ENCODE measurements around the gene IRF1.

IRF1 gene

DNA sequence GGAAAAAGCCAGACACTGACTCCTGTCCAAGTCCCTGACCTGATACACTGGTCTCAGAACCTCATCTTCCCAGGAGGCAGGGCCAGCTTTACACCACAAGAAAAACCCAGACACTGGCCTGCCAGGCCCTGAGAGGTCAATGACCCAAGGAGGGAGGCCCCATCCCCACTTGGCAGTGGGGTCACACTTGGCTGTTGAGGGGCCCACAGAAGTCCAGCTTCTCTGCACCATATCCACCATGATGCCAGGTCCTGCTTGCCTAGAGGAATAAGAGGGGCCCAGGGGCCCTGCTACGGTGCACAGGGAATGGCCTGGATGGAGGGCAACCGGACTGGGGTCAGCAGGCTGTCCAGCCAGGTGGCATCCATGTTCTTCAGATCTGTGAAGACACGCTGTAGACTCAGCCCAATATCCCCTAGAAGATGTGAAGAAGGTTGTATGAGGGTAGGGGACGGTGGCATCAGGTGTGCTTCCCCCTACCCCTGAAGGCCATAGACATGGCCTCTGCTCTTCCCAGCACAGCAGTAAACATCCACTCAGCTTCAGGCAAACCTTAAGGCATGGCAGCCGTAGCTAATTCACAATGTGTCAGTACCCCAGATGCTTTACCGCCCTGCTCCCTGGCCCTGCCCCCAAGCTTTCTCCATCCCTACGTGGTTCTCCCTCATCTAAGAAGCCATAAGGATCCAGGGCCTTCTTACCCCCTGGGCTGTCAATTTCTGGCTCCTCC, 6.7 kb downstream of the IRF1 start:
- Histone ChIP-seq H3K9me3 (ENCODE audit: control insufficient read depth, insufficient read depth, low read length) (no peaks in the 10 kb centered on the region), H3K27me3 (ENCODE audit: control insufficient read depth, insufficient read depth, low read length) (no peaks in the 10 kb centered on the region), H3K9ac (ENCODE audit: low read depth, low read length) (no peak overlapping the region), H3K4me1 (ENCODE audit: control insufficient read depth, insufficient read depth, low read length) (no peaks in the 10 kb centered on the region), H3K36me3 (ENCODE audit: control insufficient read depth, insufficient read depth, low read length) (peaks cover 30% of the 10 kb centered on the region), H3K4me3 (ENCODE audit: low read depth, low read length) (no peak overlapping the region)

DNA sequence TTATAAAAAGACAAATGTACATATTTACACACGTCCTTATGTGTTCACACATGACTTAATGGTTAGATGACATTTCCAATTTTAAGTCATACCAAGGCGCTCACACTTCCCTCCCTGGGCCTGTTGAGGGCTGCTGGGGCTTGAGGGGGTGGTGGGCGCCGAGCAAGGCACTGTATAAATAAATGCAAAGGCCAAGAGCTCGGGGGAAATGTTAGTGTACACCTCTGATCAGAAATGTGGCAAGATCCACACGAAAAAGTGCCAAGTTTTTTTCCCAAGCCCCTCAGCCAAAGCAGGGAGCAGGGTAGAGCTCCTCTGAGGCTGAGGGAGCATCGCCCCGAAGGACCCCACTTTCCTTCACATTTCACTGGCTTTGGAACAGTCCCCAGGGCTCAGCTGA, 7.5 kb downstream of the IRF1 start:
- H3K4me1 ChIP-seq (ENCODE audit: control insufficient read depth, insufficient read depth, low read length): no peaks in the 10 kb centered on the region
- H3K9me3 ChIP-seq (ENCODE audit: control insufficient read depth, insufficient read depth, low read length): no peaks in the 10 kb centered on the region
- H3K27me3 ChIP-seq (ENCODE audit: control insufficient read depth, insufficient read depth, low read length): no peaks in the 10 kb centered on the region
- H3K36me3 ChIP-seq (ENCODE audit: control insufficient read depth, insufficient read depth, low read length): peaks cover 30% of the 10 kb centered on the region
- no peak overlapping the region for H3K9ac ChIP-seq (ENCODE audit: low read depth, low read length)
- no peak overlapping the region for H3K4me3 ChIP-seq (ENCODE audit: low read depth, low read length)

DNA sequence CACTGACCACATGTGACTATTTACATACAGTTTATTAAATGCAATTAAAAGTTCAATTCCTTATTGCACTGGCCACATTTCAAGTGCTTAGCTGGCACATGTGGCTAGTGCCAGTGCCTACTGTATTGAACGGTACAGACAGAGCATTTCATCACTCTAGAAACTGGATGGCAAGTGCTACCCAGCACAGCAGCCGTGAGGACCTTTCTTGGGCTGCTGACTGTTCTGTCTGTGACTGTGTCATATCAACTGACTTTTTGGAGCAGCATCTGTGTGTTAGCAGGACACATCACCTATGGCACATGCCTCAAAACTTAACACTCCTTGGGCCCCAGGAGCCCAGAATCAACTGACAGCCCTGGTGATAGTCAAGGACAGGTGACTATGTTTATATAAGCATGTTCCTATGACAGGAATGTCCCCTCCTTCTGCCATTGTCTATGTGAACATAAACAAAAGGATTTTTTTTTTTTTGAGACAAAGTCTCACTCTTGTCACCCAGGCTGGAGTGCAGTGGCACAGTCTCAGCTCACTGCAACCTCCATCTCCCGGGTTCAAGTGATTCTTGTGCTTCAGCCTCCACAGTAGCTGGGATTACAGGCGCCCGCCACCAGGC, 8.9 kb downstream of the IRF1 start:
- H3K4me1 ChIP-seq (ENCODE audit: control insufficient read depth, insufficient read depth, low read length): no peaks in the 10 kb centered on the region
- peaks cover 27% of the 10 kb centered on the region for H3K36me3 ChIP-seq (ENCODE audit: control insufficient read depth, insufficient read depth, low read length)
- H3K9me3 ChIP-seq (ENCODE audit: control insufficient read depth, insufficient read depth, low read length): no peaks in the 10 kb centered on the region
- no peaks in the 10 kb centered on the region for H3K27me3 ChIP-seq (ENCODE audit: control insufficient read depth, insufficient read depth, low read length)
- H3K9ac ChIP-seq (ENCODE audit: low read depth, low read length): no peak overlapping the region
- H3K4me3 ChIP-seq (ENCODE audit: low read depth, low read length): no peak overlapping the region

DNA sequence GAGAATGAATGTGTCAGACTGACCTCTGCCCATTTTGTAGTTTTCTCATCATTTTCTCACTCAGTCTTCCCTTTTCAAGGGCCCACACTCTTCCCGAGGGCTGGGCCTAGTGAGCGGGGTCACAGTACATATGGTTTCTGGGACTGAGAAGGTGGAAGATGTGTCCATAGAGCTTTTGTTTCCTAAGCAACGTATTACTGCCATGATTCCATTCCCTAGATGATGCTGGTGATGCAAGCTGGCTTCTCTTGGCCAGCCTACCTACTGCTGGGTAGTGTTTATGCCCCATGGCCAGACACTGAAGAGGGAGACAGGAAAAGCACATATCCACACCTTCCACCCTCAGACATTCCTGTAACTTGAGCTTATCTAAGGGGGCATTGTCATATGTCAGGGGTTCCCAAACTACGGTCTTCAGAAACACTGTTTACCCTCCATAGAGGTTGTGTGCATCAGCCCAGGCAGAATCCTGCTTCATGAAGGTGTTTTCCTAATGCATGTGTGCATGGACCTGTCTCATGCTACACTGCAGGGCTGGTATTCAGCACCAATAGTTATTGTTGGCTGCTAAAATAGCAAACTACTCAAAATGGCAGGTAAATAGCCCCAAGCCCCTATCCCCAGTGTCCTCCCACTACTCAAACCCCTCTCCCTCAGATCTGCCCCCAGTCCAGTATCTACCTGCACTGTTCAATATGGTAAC, 9.5 kb downstream of the IRF1 start:
- Histone ChIP-seq H3K9ac (ENCODE audit: low read depth, low read length) (no peak overlapping the region), H3K27me3 (ENCODE audit: control insufficient read depth, insufficient read depth, low read length) (no peaks in the 10 kb centered on the region), H3K9me3 (ENCODE audit: control insufficient read depth, insufficient read depth, low read length) (no peaks in the 10 kb centered on the region), H3K4me3 (ENCODE audit: low read depth, low read length) (no peak overlapping the region), H3K36me3 (ENCODE audit: control insufficient read depth, insufficient read depth, low read length) (peaks cover 20% of the 10 kb centered on the region), H3K4me1 (ENCODE audit: control insufficient read depth, insufficient read depth, low read length) (no peaks in the 10 kb centered on the region)

DNA sequence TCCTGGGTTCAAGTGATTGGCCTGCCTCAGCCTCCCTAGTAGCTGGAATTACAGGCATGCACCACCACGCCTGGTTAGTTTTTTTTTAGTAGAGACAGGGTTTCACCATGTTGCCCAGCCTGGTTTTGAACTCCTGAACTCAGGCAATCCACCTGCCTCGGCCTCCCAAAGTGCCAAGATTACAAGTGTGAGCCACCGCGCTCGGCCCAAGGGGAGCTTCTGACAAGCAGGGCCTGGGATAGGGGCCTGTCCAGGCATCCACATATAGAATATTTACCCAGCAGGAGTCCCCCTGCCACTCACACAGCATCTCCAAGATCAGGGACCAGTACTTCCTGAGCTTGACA, 10.1 kb downstream of the IRF1 start:
- Histone ChIP-seq H3K36me3 (ENCODE audit: control insufficient read depth, insufficient read depth, low read length) (peaks cover 15% of the 10 kb centered on the region), H3K9me3 (ENCODE audit: control insufficient read depth, insufficient read depth, low read length) (no peaks in the 10 kb centered on the region), H3K27me3 (ENCODE audit: control insufficient read depth, insufficient read depth, low read length) (no peaks in the 10 kb centered on the region), H3K9ac (ENCODE audit: low read depth, low read length) (no peak overlapping the region), H3K4me3 (ENCODE audit: low read depth, low read length) (no peak overlapping the region), H3K4me1 (ENCODE audit: control insufficient read depth, insufficient read depth, low read length) (no peaks in the 10 kb centered on the region)

DNA sequence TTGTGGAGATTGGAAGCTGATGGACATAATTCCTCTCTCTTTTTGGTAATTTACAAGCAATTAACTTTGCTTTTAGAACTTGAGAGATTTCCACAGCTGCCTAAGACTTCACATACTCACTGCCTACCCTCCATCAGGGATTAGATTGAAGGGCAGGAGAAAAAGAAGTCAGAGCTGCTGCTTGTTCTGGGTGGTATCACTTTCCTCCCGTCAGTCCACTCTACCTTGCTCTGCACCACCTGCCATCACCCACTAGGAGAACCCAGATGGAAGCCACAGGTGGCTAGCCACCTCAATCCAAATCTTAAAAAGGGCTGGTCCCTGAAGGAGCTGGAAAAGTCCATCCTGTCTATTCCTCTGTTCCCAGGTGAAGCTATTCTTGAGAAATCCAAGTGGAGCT, 10.5 kb downstream of the IRF1 start:
- Histone ChIP-seq H3K9ac (ENCODE audit: low read depth, low read length) (no peak overlapping the region), H3K9me3 (ENCODE audit: control insufficient read depth, insufficient read depth, low read length) (no peaks in the 10 kb centered on the region), H3K36me3 (ENCODE audit: control insufficient read depth, insufficient read depth, low read length) (peaks cover 11% of the 10 kb centered on the region), H3K4me1 (ENCODE audit: control insufficient read depth, insufficient read depth, low read length) (no peaks in the 10 kb centered on the region), H3K27me3 (ENCODE audit: control insufficient read depth, insufficient read depth, low read length) (no peaks in the 10 kb centered on the region), H3K4me3 (ENCODE audit: low read depth, low read length) (no peak overlapping the region)

DNA sequence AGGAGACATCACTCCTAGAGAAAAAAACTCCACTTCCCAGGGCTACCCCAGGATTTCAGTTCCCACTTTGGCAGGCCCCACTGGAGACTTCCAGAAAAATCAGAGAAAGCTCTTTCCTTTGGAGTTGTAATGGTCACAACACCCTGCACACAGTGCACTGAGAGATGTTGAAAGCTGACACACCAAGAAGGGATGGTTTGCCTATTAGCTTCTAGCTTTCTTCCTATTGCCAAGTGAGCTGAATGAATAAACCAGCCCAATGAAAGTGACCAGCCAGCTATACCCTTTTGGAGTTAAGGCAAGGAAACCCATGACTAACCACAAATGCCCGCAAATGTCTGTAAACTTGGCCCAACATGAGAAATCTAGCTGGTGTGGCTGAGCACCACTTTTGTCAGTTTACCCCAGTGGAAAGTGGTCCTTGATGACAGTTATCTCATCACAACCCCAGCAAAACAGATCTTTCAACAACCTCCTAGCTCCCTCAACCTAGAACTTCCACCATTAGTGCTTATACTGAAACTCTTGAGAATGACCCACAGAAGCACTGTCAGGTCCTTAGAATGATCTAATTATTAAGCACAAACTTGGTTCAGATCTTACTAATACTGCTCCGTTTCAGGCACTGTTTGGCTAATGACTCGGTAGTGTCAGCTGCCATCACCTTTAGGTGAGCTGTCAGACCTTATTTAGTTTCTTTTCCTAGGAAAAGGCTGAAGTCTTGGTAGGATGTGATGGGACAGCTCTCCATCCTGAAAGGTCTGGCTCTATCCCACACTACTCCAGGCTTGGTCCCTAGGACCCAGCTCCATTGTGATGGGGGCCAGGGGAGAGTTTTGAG, 11.2 kb downstream of the IRF1 start:
- Histone ChIP-seq H3K36me3 (ENCODE audit: control insufficient read depth, insufficient read depth, low read length) (peaks cover 11% of the 10 kb centered on the region), H3K4me1 (ENCODE audit: control insufficient read depth, insufficient read depth, low read length) (peaks cover 4% of the 10 kb centered on the region), H3K9me3 (ENCODE audit: control insufficient read depth, insufficient read depth, low read length) (no peaks in the 10 kb centered on the region), H3K4me3 (ENCODE audit: low read depth, low read length) (no peak overlapping the region), H3K27me3 (ENCODE audit: control insufficient read depth, insufficient read depth, low read length) (no peaks in the 10 kb centered on the region), H3K9ac (ENCODE audit: low read depth, low read length) (no peak overlapping the region)

DNA sequence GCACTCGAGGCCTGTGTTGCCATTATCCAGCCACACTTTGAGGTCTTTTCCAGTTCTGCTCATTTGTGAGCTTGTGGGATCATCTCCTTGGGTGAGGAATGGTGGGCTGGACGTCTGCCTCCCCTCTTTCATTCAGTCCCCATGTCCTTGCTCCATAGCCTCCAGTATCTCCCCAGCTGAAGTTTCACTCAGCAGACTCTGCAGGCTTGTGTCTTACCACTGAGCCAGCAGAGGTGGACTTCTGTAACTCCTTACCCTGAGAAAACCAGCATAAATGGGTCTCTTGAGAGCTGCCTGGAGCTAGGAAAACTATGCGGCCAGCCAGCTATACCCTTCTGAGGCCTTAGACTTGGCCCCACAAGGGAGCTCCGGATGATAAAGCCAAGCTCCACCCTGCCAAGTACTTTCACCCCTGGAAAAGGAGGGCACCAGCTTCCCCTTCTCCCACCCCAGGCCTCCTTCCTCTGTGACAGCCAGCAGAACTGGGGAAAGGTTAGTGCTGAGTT, 12.2 kb downstream of the IRF1 start:
- Histone ChIP-seq H3K4me1 (ENCODE audit: control insufficient read depth, insufficient read depth, low read length) (peaks cover 4% of the 10 kb centered on the region), H3K36me3 (ENCODE audit: control insufficient read depth, insufficient read depth, low read length) (peaks cover 3% of the 10 kb centered on the region), H3K4me3 (ENCODE audit: low read depth, low read length) (no peak overlapping the region), H3K27me3 (ENCODE audit: control insufficient read depth, insufficient read depth, low read length) (no peaks in the 10 kb centered on the region), H3K9me3 (ENCODE audit: control insufficient read depth, insufficient read depth, low read length) (no peaks in the 10 kb centered on the region), H3K9ac (ENCODE audit: low read depth, low read length) (no peak overlapping the region)

DNA sequence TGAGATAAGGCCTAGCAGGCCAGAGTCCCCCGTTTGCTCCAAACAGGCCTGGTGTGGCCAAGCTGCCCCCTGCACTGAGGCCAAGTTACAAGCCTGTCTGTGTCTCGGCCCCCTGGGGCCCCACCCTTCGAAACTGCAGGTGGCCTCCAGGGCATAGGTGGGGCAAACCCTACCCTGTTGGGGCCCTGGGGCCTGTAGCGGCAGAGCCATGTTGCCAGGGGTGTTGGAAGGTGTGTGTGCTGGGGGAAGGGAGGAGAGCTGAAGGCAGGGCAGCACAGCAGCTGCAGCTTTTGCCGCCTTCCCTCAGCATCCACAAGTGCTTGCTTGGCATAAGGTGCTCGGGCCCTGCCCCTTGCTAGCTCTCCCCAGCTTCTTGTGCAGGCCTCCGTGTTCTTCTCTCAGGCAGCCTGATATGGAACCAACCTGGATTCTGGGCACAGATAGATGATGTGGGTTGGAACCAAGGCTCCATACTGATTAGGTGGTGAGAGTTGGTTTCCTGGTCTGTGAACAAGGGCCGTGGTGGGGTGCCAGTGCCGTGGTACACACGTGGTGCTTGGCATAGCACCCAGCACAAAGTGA, 12.7 kb downstream of the IRF1 start:
- H3K27me3 ChIP-seq (ENCODE audit: control insufficient read depth, insufficient read depth, low read length): no peaks in the 10 kb centered on the region

DNA sequence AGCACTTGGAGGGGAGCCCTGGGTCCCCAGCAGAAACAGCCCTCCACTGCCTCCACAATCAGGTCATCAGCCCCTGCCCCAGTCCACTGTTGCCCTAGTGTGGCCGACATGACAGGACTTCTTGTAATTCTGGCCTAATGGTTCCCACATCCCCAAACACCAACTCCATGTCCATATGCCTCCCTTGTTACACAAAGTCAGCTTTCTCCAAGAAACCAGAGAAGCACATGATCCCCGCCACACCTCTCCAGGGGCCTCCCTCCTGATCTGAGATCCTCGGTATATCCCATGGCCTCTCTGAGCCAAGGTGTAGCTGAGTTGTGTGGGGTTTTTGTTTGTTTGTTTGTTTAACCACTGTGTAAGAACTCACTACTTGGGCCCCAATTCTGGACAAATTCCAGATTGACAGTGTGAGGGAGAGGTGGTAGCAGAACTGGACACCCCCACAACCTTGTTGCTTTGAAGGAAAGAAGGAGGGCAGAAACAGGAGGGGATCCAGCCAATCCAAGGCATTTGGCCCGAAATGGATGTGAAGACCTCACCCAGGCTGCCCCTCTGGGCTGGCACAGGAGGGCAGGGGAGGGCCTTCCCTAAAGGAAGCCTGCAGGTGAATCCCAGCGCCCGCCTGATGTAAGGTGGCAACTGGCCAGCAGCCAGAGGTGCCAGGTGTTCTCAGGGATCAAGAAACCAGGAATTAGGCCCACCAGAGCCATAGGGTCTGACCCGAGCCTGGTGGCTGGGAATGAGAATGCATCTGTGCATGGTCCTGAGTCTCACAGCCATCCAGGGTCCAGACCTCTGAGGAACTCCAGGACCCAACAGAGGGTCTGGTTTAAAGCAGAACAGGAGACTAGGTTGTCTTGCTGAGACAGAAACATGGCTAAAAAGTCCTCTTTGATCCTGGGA, 13.4 kb downstream of the IRF1 start:
- peaks cover 4% of the 10 kb centered on the region for H3K4me1 ChIP-seq (ENCODE audit: control insufficient read depth, insufficient read depth, low read length)
- H3K36me3 ChIP-seq (ENCODE audit: control insufficient read depth, insufficient read depth, low read length): no peaks in the 10 kb centered on the region
- no peaks in the 10 kb centered on the region for H3K9me3 ChIP-seq (ENCODE audit: control insufficient read depth, insufficient read depth, low read length)
- no peaks in the 10 kb centered on the region for H3K27me3 ChIP-seq (ENCODE audit: control insufficient read depth, insufficient read depth, low read length)
- H3K9ac ChIP-seq (ENCODE audit: low read depth, low read length): no peak overlapping the region
- no peak overlapping the region for H3K4me3 ChIP-seq (ENCODE audit: low read depth, low read length)

More for the DNA sequence above, 12.7 kb downstream of the IRF1 start:
- Histone ChIP-seq H3K4me3 (ENCODE audit: low read depth, low read length) (no peak overlapping the region), H3K9me3 (ENCODE audit: control insufficient read depth, insufficient read depth, low read length) (no peaks in the 10 kb centered on the region), H3K4me1 (ENCODE audit: control insufficient read depth, insufficient read depth, low read length) (peaks cover 4% of the 10 kb centered on the region), H3K36me3 (ENCODE audit: control insufficient read depth, insufficient read depth, low read length) (no peaks in the 10 kb centered on the region), H3K9ac (ENCODE audit: low read depth, low read length) (no peak overlapping the region)

All from iPS-15b (cell line).